Mucosa of descending colon (tissue), 3 donors: ENCODE data around the gene KIFC3. TPM values are rescaled to one million over a fixed set of nuclear protein-coding genes. Genes with fewer than 3 reads are reported as not detected.
"Not testable (repeated sequence)": the region's sequence is repeated elsewhere in the genome, so short reads cannot be mapped to it uniquely, and the experiment has no call there.

Experiments
- ATAC-seq: fragments of 200-7000 bp; cut with Tn5 transposase; one replicate; pipeline ENCODE4 v1.9.1; 2020; ENCODE audit warnings: mild to moderate bottlenecking, moderate library complexity
- DNase-seq, 3 donors: peaks; one replicate each; pipeline ENCODE4 v3.0.0-alpha.2; 2020
- H3K36me3 ChIP-seq: fragments of 200-600 bp; one replicate; pipeline ENCODE4 v1.8.0; 2021; ENCODE audit warnings: low read depth, mild to moderate bottlenecking
- H3K4me1 ChIP-seq: fragments of 200-600 bp; one replicate; pipeline ENCODE4 v1.8.0; 2021; ENCODE audit warnings: low read depth, mild to moderate bottlenecking
- H3K4me3 ChIP-seq: fragments of 200-600 bp; one replicate; pipeline ENCODE4 v1.8.0; 2021; ENCODE audit warnings: mild to moderate bottlenecking
- H3K9me3 ChIP-seq: fragments of 200-600 bp; one replicate; pipeline ENCODE4 v1.8.0; 2021; ENCODE audit warnings: mild to moderate bottlenecking
- intact Hi-C, 2 donors: fragments of 100-400 bp; cut with DNase I in 1 of 2; cut with micrococcal nuclease in 1 of 2; formaldehyde crosslinking; loops; one replicate each; pipeline versions ENCODE4 v1.11.0 to v1.11.1; 2022; cut with DNase I, micrococcal nuclease
- total RNA-seq, 3 donors: library from RNA; stranded (reverse); fragmentation: NEBNext Ultra II Directional in 2 of 3; extraction: Animal tissue kit (Norgen Biotek cat#: 25700) in 2 of 3; gene quantifications; one replicate each; pipeline versions ENCODE4 v1.2.1 to v1.2.4, GENCODE V29; 2021 to 2023
- TF ChIP-seq, protein P1 (sequence below): fragments of 200-600 bp; IDR thresholded peaks from one replicate; pipeline ENCODE4 v1.8.0; 2022; ENCODE audit warnings: antibody characterized with exemption, mild to moderate bottlenecking
- donor health status: DM: no; HTN: no; CAD: no; lungs with moderate emphysema.
- donor health status: DM: no; HTN: no; CAD: no.
- donor health status: DM: no; HTN: yes; CAD: no.

Gene KIFC3
- total RNA-seq, 3 donors from 2014 or later, result 3.7 to 17.2 (median 8.3) TPM

DNA sequence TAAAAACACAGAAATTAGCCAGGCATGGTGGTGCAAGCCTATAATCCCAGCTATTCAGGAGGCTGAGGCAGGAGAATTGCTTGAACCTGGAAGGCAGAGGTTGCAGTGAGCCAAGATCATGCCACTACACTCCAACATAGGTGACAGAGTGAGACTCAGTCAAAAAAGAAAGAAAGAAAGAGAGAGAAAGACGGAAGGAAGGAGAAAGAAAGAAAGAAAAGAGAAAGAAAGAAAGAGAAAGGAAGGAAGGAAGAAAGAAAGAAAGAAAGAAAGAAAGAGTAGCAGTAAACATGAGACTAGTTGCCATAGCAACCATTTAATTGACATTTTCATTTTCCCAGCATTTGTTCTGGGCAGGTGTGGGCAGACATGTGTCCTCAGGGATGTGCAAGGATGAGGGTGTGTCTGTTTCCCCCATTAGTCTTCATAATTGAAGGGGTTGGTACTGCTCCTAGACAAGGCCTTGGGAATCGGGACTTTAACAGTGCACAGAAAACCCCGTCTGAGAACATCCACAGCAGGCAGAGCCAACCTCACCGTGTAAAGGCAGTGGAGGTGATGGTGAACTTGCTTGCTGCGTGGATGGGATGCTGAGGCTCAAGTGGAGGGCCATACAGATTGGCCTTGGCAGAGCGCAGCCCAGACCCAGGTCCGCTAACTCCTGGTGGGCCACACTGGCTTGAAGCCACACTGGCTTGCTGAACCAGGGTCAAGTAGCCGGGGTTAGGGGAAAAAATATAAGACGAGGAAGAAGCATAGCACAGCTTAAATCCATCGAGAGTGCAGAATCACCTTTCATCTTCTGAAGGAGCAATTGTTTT, 35.2 kb upstream of the KIFC3 start:
- ATAC-seq, result no peak
- intact Hi-C loops, result no loop called here
- Histone ChIP-seq H3K9me3 (no peaks in the 10 kb centered on the region), H3K4me3 (no peak overlapping the region), H3K36me3 (no peaks in the 10 kb centered on the region), H3K4me1 (no peaks in the 10 kb centered on the region)
- no peak for DNase-seq
- TF ChIP-seq, protein P1, sequence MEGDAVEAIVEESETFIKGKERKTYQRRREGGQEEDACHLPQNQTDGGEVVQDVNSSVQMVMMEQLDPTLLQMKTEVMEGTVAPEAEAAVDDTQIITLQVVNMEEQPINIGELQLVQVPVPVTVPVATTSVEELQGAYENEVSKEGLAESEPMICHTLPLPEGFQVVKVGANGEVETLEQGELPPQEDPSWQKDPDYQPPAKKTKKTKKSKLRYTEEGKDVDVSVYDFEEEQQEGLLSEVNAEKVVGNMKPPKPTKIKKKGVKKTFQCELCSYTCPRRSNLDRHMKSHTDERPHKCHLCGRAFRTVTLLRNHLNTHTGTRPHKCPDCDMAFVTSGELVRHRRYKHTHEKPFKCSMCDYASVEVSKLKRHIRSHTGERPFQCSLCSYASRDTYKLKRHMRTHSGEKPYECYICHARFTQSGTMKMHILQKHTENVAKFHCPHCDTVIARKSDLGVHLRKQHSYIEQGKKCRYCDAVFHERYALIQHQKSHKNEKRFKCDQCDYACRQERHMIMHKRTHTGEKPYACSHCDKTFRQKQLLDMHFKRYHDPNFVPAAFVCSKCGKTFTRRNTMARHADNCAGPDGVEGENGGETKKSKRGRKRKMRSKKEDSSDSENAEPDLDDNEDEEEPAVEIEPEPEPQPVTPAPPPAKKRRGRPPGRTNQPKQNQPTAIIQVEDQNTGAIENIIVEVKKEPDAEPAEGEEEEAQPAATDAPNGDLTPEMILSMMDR, result no peak

DNA sequence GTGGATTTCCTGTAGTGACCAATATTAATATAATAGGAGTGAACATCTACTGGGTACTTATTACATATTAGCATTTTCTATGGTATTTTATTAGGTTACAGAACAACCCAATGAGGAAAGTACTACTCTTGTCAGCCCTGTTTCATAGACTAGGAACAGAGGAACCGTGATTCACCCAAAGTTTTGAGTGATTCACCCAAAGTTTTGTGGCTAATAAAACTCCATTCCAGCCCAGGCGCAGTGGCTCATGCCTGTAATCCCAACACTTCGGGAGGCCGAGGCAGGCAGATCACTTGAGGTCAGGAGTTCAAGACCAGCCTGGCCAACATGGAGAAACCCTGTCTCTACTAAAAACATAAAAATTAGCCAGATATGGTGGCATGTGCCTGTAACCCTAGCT, 33.1 kb upstream of the KIFC3 start:
- H3K36me3 ChIP-seq, ATAC-seq, H3K9me3 ChIP-seq, H3K4me3 ChIP-seq, DNase-seq, H3K4me1 ChIP-seq, intact Hi-C loops: not testable (repeated sequence)

DNA sequence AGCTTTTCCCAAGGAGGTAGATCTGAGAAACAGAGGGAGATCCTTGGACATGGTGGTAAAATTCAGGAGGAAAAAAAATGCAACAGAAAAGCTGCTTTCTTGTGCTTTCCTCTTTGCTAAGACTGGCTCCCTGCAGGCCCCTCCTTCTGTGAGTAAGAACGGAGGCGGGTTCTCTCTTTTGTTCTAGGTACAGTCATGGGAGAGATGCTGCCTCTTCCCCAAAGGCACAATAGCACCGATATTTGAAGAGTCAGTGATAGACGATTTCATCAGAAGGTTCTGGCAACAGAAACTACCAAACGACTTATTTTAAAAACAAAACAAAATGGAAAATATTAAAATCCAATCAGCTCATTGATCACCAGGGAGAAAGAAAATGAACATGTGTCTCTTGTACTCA, 32.6 kb upstream of the KIFC3 start:
- ATAC-seq (no peak), DNase-seq (no peak)
- Histone ChIP-seq H3K36me3 (no peaks in the 10 kb centered on the region), H3K4me1 (no peaks in the 10 kb centered on the region), H3K4me3 (no peak overlapping the region), H3K9me3 (no peaks in the 10 kb centered on the region)
- intact Hi-C loops, result no loop called here
- TF ChIP-seq, protein P1, result no peak

DNA sequence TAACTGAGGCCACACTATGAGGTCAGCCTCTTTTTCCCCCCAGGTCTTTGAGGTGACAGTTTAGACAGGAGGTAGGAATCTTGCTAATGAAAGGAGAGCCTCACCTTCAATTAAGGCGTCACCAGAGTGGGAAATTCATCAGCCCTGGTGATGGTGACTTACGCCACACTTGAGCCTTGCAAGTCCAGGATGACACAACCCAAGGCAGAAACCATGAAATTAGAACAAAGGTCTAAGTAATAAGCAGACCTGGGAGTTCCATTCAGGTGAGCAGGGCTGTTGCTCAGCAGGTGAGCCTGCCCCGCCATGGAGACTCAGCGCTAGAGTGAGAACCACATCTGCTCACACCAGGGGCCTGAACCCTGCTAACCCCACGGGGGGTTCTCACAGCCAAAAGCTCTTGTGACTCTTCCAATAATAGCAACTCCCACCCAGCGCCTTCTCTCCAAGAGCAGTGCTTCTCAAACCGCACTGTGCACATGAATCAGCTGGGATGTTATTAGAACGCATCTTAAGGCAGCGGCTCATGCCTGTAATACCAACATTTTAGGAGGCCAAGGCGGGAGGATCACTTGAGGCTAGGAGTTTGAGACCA, 28.7 kb upstream of the KIFC3 start:
- DNase-seq, result no peak
- Histone ChIP-seq H3K4me1 (no peaks in the 10 kb centered on the region), H3K4me3 (no peak overlapping the region), H3K9me3 (no peaks in the 10 kb centered on the region), H3K36me3 (no peaks in the 10 kb centered on the region)
- ATAC-seq, result no peak
- intact Hi-C loops, result no loop called here
- TF ChIP-seq, protein P1, result no peak

DNA sequence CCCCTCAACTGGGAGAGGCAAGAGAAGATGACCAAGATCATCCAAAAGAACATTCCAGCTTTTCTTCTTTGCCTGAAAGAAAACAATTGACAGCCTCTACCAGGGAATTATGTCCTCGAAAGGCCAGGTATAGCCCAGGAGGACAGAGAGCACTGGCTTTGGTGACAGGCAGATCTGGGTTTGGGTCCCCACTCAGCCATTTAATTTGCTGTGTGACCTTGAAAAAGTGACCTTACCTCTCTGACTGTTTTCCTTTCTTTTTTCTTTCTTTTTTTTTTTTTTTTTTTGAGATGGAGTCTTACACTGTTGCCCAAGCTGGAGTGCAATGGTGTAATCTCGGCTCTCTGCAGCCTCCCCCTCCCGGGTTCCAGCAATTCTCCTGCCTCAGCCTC, 27.7 kb upstream of the KIFC3 start:
- DNase-seq (no peak), ATAC-seq (no peak)
- no peaks in the 10 kb centered on the region for H3K36me3 ChIP-seq
- TF ChIP-seq, protein P1, result no peak
- intact Hi-C loops, result no loop called here
- H3K4me3 ChIP-seq, result no peak overlapping the region
- no peaks in the 10 kb centered on the region for H3K9me3 ChIP-seq
- H3K4me1 ChIP-seq, result no peaks in the 10 kb centered on the region
